GM12891 (cell line): ENCODE measurements around the gene HOXC5.

Experiments used
- POLR2A ChIP-seq: IDR thresholded peaks from 2 replicates; pipeline ENCODE4 v1.6.1; 2011; ENCODE audit warnings: low read depth, low read length, control low read depth
- POLR2AphosphoS5 ChIP-seq: IDR thresholded peaks from 2 replicates; pipeline ENCODE4 v1.6.1; 2011; ENCODE audit warnings: low read depth, low read length, control low read depth
- POU2F2 ChIP-seq: IDR thresholded peaks from 2 replicates; pipeline ENCODE4 v1.6.1; 2011; ENCODE audit warnings: low read depth, mild to moderate bottlenecking, control low read depth, low read length, moderate library complexity
- SPI1 ChIP-seq: IDR thresholded peaks from 2 replicates; pipeline ENCODE4 v1.6.1; 2011; ENCODE audit warnings: low read depth, low read length, control low read depth
- TAF1 ChIP-seq: IDR thresholded peaks from 2 replicates; pipeline ENCODE4 v1.6.1; 2011; ENCODE audit warnings: low read depth, low read length, control low read depth

GRCh38 chr12:53983950-53984572, 48.8 kb upstream of the HOXC5 start:
- TF ChIP-seq POLR2A (no peak), TAF1 (no peak), POLR2AphosphoS5 (no peak), POU2F2 (no peak), SPI1 (no peak)
